HL-60/S4 treated with phorbol 12-myristate 13-acetate at 8.2 ng/mL for 4 days and 3 days (cell line): ENCODE data around the gene PAK2.
"Not testable (repeated sequence)": the region's sequence is repeated elsewhere in the genome, so short reads cannot be mapped to it uniquely, and the experiment has no call there.

Experiments
- in situ Hi-C: fragments of 300-500 bp; cut with MboI; formaldehyde crosslinking; loops from 2 replicates; pipeline ENCODE4 v1.15.0; 2022; ENCODE audit warnings: low sequenced_read_pairs

PAK2 gene

DNA sequence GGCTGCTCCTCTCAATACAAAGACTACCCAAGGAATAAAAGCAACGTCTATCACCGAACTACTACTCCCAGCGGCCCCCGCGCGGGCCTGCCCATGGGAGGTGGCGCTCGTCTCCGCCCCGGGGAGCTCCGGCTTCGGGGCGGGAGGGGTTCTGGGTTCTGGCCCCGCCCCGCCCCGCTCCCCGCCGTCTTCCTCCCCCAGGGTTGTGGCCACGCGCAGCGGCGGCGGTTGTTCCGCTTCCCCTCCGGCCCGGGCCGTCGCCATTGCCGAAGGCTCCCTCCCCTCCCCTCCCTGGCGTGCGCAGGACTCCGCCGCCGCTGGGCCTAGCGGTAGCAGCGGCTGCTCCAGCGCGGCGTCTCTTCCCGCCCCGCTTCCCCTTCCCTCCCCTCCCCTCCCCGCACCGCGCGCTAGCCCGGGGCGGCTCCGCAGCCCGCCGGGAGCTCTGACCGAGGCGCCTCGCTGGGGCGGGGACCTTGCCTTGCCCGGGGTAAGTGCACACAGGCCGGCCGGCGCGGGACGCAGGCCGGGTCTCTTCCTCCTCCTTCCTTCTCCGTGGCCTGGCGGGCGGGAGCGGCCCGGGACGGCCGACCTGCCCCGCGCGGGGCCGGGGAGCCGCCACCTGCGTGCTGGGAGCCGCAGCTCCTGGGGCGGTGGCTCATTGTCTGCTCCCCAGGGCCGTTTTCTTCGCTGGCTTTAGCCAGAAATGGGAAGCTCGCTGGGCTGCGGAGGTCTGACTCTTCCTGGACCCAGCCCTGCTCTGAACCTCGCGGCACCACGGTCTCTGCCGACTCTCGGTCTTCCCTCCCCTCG, at the start of gene PAK2:
PAK2 (plus strand) TSS at position 187 of the 810 bp plus-strand sequence. CDS start 42,790 bp downstream, outside the sequence.
- in situ Hi-C loops: no loop called here

DNA sequence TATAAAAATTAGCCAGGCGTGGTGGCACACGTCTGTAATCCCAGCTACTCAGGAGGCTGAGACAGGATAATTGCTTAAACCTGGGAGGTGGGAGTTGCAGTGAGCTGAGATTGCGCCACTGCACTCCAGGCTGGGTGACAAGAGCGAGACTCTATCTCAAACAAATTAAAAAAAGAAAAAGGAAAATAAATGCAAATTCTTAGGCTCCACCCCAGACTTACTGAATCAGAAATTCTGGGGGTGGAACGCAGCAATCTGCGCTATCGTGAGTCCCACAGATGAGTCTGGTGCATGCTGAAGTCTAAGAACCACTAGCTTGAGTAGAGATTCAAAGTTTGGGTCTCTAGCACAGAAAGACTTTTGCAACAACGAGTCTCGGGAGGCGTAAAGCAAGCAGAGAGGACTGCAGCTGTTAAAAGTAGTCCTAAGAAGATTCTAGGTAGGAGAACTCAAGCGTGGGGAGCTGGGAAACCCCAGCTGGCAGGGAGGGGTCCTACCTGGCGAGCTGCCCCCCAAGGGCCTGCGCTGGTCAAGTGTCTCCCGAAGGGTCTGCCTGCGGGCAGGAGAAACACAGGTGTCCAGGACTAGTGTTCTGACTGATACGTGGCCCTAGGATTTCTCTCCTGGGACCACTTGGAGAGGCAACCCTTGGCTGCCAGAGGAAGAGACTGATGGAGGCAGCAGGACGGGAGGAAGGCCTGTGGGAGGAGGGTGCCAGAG, 49.6 kb upstream of the PAK2 start:
- in situ Hi-C loops: loop anchor here (10.0 kb wide), 1 partner anchor 85 kb away; no protein-coding TSS in a partner anchor

DNA sequence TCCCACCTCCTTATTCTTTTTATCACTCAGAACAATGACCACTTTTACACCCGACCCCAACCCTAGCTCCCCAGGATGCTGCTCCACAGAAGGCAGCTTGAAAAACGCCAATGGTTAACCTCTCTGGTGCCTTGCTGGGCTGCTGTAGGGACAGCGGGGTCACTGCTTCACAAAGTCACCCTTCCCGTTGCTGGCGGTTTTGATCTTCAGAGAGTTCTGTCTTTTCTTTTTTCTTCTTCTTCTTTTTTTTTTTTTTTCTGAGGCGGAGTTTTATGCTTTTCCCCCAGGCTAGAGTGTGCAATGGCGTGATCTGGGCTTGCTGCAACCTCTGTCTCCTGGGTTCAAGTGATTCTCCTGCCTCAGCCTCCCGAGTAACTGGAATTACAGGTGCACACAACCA, 48.3 kb upstream of the PAK2 start:
- in situ Hi-C loops: no loop called here

DNA sequence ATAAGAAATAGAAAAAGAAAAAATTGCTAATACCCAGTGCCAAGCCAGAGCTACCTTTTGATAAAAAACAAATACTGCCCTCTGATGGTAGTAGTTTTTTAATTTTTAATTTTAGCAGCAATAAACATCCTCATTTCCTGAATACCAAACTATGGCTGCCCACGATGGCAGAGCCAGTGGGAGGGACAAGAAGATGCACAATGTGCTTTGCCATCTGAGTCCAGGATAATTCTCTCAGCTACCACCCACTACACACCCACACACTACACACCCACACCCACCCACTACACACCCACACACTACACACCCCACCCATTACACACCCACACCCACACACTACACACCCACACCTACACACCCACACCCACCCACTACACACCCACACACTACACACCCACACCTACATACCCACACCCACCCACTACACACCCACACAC, 45.4 kb upstream of the PAK2 start:
- in situ Hi-C loops: no loop called here

DNA sequence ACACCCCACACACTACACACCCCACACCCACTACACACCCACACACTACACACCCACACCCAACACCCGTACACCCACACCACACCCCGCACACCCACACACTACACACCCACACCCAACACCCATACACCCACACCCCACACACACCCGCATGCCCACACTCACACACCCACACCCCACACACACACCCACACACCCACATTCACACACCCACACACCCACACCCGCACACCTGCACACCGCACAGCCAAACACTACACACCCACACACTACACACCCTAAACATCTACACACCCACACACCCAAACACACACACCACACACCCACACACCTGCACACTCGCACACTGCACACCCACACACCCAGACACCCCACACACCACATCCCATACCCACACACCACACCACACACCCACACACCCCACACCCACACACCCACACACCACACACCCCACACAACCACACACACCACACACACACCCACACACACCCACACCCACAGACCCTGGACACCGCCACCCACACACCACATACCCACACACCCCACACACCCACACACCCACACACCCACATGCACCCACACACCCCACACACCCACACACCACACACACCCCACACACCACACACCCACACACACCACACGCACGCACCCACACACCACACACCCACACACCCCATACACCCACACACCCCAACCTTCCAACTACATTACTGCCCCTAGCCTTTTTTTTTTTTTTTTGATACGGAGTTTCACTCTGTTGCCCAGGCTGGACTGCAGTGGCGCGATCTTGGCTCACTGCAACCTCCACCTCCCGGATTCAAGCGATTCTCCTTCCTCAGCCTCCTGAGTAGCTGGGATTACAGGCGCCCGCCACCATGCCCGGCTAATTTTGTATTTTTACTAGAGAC, 44.5 kb upstream of the PAK2 start:
- in situ Hi-C loops: no loop called here

DNA sequence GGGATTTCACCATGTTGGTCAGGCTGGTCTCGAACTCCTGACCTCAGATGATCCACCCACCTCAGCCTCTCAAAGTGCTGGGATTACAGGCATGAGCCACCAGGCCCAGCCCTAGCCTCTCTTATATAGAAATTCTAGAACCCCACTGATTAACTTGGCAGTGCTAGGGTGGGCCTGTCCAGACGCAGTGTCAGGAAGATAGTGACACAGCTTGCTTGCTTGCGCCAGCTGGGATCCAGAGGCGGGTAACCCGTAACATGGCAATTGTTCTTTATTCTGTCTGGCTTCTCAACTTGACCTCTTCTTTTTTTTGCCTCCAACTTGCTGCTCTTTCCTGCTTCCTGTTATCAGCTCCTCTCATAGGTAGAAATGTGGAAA, 43.8 kb upstream of the PAK2 start:
- in situ Hi-C loops: no loop called here

DNA sequence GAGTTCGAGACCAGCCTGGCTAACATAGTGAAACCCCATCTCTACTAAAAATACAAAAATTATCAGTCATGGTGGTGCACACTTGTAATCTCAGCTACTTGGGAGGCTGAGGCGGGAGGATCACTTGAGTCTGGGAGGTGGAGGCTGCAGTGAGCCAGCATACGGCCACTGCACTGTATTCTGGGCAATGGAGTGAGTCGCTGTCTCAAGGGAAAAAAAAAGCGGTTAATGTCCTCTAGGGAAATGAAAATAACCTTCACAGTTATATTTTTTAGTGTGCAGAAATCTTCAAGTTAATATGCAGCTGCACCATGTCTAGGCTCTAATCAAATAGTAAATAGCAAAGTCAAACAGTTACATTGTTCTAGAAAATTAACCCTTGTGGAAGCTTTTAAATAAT, 42.4 kb upstream of the PAK2 start:
- in situ Hi-C loops: no loop called here

DNA sequence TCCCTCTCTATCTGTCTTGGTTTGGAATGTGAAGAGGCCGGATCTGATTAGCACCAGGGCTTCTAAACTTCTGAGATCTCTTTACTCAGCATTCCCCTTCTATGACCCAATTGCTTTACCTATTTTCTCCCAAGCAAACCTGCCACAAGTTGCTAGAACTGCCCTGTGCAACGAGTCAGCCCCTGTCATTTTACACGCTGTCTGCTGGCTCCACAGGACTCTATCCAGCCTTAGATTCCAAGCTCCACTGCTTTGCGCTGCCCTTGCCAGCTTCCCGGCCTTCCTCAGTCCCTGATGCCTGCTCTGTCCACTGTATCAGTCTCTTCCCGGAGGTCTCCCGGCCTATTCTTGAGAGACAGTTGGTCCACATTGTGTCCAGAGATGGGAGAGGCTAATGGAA, 39.9 kb upstream of the PAK2 start:
- in situ Hi-C loops: no loop called here

DNA sequence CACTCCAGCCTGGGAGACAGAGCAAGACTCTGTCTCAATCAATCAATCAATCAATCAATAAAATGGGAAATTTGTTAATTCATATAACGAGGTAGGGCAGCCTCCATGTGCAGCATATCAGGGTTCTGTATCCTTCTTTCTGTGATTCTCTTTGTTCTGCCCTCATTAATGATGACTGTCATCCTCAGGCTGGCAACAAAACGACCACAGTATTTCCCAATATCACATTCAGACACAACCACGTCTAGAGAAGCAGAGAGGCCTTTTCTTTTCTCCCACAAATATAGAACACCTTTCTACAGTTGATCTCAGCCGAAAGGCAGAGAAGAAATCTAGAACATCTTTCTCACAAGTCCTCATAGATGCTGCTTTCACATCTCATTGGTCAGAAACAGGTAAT, 38.9 kb upstream of the PAK2 start:
- in situ Hi-C loops: no loop called here

DNA sequence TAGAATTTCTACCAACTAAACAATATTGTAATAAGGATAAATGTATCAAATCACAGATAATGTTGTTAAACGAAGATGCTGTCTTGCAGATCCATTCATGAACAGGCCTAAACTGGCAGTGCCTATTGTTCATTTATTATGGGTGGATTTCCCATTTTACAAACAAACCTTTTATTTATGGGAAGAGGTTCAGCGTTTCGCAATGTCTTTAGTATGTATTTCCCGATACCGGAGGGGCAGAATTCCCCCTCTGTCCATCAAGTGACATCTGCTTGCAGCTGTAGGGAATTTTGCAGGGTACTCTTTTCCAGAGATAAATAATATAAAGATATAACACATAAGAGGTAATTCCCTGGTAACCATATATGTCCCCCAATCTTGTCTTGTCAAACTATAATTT, 33.3 kb upstream of the PAK2 start:
- in situ Hi-C loops: no loop called here

DNA sequence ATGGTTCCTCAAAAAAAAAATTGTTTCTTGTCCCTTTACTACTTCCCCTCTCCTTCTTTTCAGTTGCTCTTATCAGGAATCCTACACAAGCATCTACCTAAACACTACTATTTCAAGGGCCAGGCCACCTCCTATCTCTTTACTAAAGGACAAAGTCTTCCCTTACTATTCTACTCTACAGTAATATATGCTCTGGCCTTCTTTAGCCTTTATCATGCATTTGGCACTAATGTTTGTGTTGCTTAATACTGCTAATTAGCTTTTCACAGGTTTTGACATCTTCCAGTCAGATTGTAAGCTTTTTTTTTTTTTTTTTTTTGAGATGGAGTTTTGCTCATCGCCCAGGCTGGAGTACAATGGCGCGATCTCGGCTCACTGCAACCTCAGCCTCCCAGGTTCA, 32.9 kb upstream of the PAK2 start:
- in situ Hi-C loops: no loop called here

DNA sequence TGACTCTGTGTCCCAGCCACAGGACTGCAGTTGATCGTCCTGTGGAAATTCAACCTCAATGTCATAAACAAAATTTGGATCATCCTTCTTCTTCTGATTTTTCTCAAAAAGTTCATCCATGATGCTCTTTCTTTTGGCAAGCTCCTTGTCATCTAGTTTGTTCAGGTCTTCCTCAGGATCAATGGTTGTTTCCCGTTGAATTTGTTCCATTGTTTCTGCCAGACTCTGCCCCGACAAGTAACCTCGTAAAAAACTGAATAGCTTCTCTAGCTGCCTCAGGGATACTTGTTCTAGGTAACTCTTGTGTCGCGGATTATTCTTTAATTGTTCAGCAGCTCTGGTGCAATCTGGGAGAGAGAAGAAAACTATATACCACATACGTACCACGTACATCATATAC, 32.1 kb upstream of the PAK2 start:
- in situ Hi-C loops: no loop called here

DNA sequence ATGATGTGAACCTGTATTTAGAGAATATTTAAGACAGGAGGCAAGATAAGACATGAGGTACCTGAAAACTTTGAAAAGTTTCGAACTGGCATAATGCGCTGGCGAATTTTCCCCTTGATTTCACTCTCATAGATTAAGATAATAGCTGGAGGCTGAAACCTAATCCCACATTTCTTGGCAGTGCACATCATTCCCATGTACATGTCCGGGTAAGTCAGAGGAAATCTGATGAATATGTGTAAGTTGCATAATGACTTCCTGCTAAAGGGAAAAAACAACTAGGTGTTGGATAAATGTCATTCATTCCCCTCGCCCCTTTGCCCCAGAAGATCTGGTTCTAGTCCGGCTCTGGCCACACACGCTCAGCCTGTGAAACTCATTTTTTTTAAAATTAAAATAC, 31.2 kb upstream of the PAK2 start:
- in situ Hi-C loops: no loop called here

DNA sequence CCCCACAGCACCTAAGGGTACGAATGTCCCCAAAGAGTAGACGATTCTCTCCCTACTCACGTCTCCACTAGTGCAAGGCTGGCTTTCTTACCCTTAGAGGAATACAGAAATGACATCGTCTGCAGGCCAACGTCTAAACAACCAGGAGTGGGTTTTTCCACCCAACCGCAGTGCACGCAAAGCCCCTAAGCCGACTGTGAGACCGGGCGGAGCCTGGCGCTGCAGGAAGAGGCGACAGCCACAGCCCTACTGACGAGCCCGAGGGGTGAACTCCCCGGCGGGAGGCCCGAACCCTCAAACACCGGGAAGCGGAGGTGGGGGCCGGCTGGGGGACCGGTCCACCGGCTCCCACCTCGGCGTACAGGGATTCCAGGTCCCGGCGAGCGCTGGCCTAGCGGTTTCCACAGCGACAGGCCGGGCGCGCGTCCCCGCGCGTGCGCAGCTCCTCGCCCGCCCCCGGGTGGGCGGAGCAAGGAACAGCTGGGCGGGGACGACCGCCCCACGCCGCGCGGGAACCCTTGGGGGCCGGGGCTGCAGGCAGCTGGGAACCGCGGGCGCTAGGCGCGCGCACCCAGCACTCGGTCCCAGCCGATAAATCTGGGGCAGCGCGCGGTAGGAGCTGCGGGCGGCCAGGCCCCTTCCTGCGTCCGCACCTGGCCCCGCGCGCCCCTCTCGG, 27.7 kb upstream of the PAK2 start, which contains the start of the genes CEP19 and PIGX:
CEP19 (minus strand) TSS at position 413 of the 676 bp plus-strand sequence. CDS start 3,593 bp downstream, outside the sequence.
PIGX (plus strand) TSS at position 540 of the 676 bp plus-strand sequence.
- in situ Hi-C loops: no loop called here

DNA sequence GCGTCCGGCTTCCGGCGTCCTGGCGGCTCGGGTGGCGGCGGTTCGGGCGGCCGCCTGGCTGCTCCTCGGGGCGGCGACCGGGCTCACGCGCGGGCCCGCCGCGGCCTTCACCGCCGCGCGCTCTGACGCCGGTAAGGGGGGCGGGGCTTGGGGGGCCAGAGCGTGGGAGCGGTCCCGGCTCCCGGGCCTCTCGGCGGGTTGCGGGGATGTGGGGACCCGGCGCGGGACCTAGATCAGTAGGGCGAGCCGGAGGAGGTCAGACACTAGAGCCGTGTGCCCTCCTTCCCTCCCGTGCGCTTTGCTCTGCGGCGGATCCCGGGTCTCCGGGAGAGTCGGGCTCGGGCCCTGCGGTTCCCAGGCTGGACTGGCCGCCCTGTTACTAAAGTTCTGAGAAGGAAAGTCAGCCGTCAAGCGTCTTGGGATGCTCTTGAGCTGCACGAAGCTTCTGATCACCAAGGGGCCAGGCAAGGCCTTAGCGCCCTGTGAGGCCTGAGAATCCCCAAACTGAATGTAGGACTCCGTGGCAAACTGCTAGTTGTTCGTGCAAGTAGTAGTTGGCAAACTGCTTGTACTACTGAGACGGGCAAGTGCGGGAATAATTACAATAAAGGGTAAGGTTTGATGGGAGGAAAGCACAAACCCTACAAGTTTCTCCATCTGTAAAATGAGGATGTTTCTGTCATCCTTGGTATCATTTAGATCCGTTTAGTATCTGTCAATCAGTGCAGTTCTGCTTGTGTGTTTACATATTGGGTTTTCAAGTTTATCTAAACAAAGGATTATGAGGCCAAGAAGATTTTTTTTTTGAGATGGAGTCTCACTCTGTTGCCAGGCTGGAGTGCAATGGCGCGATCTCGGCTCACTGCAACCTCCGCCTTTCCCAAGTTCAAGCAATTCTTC, 26.9 kb upstream of the PAK2 start:
- in situ Hi-C loops: no loop called here

DNA sequence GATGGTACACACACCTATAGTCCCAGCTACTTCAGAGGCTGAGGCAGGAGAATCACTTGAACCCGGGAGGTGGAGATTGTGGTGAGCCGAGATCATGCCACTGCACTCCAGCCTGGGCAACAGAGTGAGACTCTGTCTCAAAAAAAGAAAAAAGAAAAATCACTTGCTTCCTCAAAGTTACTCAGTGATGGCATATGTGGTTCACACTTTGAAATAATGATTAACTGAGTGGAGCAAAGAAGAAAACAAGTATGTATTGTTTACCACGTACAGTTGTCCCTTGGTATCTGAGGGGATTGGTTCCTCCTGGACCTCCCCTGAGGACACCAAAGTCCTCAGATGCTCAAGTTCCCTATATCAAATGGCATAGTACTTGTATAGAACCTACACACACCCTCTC, 22.5 kb upstream of the PAK2 start:
- in situ Hi-C loops: not testable (repeated sequence)

DNA sequence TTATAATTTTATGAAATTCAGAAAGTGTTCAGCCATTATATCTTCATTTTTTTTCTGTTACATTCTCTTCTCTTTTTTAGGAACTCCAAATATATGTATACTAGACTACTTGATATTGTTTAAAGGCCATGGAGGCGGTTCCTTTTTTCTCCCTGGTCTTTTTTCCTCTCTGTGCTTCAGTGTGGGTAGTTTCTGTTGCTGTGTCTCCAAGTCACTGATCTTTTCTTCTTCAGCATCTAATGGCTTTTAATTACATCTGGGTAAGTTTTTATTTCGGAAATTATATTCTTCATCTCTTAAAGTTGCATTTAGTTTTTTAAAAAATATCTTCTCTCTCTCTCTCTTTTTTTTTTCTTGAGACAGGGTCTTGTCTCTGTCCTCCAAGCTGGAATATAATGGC, 18.6 kb upstream of the PAK2 start:
- in situ Hi-C loops: no loop called here

DNA sequence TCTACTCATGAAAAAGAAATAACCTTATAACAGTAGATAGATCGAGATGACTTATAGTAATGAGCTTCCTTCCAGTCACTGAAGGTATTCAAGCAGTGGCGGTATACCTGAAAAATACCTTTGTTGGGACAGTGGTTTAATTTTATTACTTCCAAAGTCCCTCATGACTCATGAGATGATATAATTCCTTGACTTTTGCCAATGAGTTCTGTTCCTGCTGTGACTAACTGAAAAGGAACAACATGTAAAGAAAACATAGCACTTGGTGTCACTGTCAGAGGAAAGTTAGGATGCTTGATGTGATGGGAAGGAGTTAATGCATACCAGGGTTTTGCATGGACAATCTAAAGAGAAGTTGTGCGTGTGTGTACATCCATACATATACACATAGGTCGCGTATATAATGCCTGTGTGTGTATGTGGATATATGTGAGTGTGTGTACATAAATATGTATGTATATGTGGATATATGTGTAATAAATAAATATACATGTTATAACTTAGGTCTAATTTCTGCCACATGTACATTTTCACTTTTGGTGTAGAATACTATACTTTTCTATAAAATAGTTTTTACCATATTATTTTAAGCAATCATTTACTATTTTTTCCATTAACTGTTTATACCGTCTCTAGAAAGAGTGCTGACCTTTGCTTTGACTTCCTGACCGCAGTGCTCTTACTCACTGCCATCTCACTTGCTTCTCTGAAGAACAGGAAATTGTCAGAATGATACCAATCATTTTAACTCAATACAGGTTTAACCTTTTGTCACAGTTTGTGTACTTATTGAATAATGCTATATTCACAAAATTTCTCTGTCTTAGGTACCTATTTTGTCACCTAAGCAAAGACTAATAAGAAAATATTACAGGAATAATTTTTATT, 12.6 kb upstream of the PAK2 start:
- in situ Hi-C loops: no loop called here

DNA sequence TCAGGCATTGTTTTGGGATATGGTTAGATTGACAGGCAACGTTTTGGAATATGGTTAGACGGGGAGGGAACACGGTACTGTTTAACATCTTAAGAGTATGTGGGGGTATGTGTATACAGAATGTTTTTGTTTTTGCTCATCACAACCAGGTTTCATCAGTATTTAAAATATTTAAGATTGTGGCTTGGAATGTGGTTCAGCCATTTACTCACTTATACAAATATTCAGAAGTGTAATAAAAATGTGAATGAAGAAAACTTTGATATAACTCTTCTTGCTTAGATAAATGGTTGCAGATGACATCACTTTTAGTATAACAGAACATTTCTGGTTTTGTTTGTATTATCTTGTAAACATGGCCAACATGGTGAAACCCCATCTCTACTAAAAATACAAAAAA, 3.9 kb upstream of the PAK2 start:
- in situ Hi-C loops: no loop called here
